Anterior cingulate cortex (tissue), 58 donors: ENCODE measurements around the gene SPDYE17.
"Not testable (repeated sequence)": the region's sequence is repeated elsewhere in the genome, so short reads cannot be mapped to it uniquely, and the experiment has no call there.

Experiments
- DNase-seq, 58 donors: peaks; one replicate each; lab custom pipeline; 2025; lab: John Stamatoyannopoulos, UW

Gene SPDYE17

GRCh38 chr7:76974793-76975579, 57.2 kb downstream of the SPDYE17 start:
- not testable (repeated sequence) for DNase-seq

GRCh38 chr7:76974336-76974735, 57.8 kb downstream of the SPDYE17 start:
- not testable (repeated sequence) for DNase-seq

GRCh38 chr7:76972391-76972790, 59.8 kb downstream of the SPDYE17 start:
- not testable (repeated sequence) for DNase-seq
